ENCODE results near the gene SSH3. TPM values are rescaled to one million over a fixed set of nuclear protein-coding genes. Genes with fewer than 3 reads are reported as not detected.

The SSH3 gene
- total and polyA plus RNA-seq, 5 donors from 2014 or later: 2.3 to 24.4 (median 3.7) TPM

GRCh38 chr11:67269401-67270255, 33.7 kb upstream of the SSH3 start:
- H3K4me3 Mint-ChIP-seq: peak overlapping the region; percentile 97 to 99 (median 98)
- peak overlapping the region; percentile 95 to 99 (median 95) for H3K27ac Mint-ChIP-seq
- Histone ChIP-seq H3K36me3 (ENCODE audit: control insufficient read depth, insufficient read depth, low read length) (peaks cover 10% of the 10 kb centered on the region), H3K27ac (ENCODE audit: insufficient read depth, low read length, poor library complexity, severe bottlenecking) (peak overlapping the region; percentile 80), H3K9me3 (ENCODE audit: control insufficient read depth in 2 of 2, low read length in 2 of 2) (no peaks in the 10 kb centered on the region), H3K4me1 (ENCODE audit: control insufficient read depth, insufficient read depth, low read length, poor library complexity, severe bottlenecking) (peaks cover 80% of the 10 kb centered on the region), H3K4me3 (ENCODE audit: low read depth, low read length) (peak overlapping the region; percentile 91), H3K27me3 (ENCODE audit: control insufficient read depth, insufficient read depth, low read length) (no peaks in the 10 kb centered on the region)
- peaks cover 5% of the 10 kb centered on the region for H3K27me3 Mint-ChIP-seq
- ATAC-seq (ENCODE audit: low read depth in 2 of 2): no peak
- H3K4me1 Mint-ChIP-seq: peaks cover 7 to 86% (median 47%) of the 10 kb centered on the region in 4 donors
- H3K36me3 Mint-ChIP-seq: peaks cover 24% of the 10 kb centered on the region
- peaks cover 0 to 3% (median 0%) of the 10 kb centered on the region in 7 donors for H3K9me3 Mint-ChIP-seq
- DNase-seq: no peak

- peaks cover 5% of the 10 kb centered on the region for H3K27me3 Mint-ChIP-seq
- DNase-seq (peak in 2 of 3 donors; percentile 31 to 45), ATAC-seq (ENCODE audit: low read depth in 2 of 2) (no peak)
- no peaks in the 10 kb centered on the region for H3K9me3 ChIP-seq (ENCODE audit: control insufficient read depth in 2 of 2, low read length in 2 of 2)
- H3K4me1 Mint-ChIP-seq: peaks cover 7 to 86% (median 43%) of the 10 kb centered on the region in 4 donors
- peaks cover 89% of the 10 kb centered on the region for H3K4me1 ChIP-seq (ENCODE audit: control insufficient read depth, insufficient read depth, low read length, poor library complexity, severe bottlenecking)
- peak overlapping the region; percentile 97 to 99 (median 98) for H3K4me3 Mint-ChIP-seq
- H3K27me3 ChIP-seq (ENCODE audit: control insufficient read depth, insufficient read depth, low read length): no peaks in the 10 kb centered on the region
- H3K27ac Mint-ChIP-seq: peak overlapping the region; percentile 95 to 99 (median 95)
- peaks cover 0 to 2% (median 0%) of the 10 kb centered on the region in 7 donors for H3K9me3 Mint-ChIP-seq
- peak overlapping the region; percentile 80 for H3K27ac ChIP-seq (ENCODE audit: insufficient read depth, low read length, poor library complexity, severe bottlenecking)
- peaks cover 13% of the 10 kb centered on the region for H3K36me3 ChIP-seq (ENCODE audit: control insufficient read depth, insufficient read depth, low read length)
- H3K36me3 Mint-ChIP-seq: peaks cover 25% of the 10 kb centered on the region
- peak overlapping the region; percentile 91 for H3K4me3 ChIP-seq (ENCODE audit: low read depth, low read length)
These were observed 32.8 kb upstream of the SSH3 start for GRCh38 chr11:67270256-67271204.

DNA sequence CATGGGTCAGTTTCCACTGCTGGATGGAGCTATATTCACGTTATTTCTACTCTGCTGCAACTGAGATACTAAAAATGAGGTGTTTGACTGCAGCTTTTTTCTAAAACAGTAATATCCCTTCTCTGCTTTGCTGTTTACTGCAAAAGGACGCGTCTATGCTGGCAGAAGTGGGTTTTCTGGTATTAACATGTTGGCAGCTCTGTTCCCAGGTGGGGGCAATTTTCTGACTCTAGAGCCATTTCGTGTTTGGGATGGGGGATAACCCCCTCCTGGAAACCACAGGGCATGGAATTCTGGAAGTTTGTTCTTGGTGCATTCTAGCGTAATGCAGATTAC, 32.2 kb upstream of the SSH3 start:
- H3K27me3 ChIP-seq (ENCODE audit: control insufficient read depth, insufficient read depth, low read length): no peaks in the 10 kb centered on the region
- peak overlapping the region; percentile 80 for H3K27ac ChIP-seq (ENCODE audit: insufficient read depth, low read length, poor library complexity, severe bottlenecking)
- Mint-ChIP-seq H3K36me3 (peaks cover 28% of the 10 kb centered on the region), H3K27ac (peak overlapping the region; percentile 95 to 99 (median 95)), H3K9me3 (no peaks in the 10 kb centered on the region), H3K4me3 (peak overlapping the region; percentile 97 to 99 (median 98)), H3K27me3 (peaks cover 5% of the 10 kb centered on the region), H3K4me1 (peaks cover 7 to 86% (median 40%) of the 10 kb centered on the region in 4 donors)
- H3K9me3 ChIP-seq (ENCODE audit: control insufficient read depth in 2 of 2, low read length in 2 of 2): no peaks in the 10 kb centered on the region
- ATAC-seq (ENCODE audit: low read depth in 2 of 2): no peak
- DNase-seq: no peak
- H3K4me1 ChIP-seq (ENCODE audit: control insufficient read depth, insufficient read depth, low read length, poor library complexity, severe bottlenecking): peaks cover 90% of the 10 kb centered on the region
- H3K36me3 ChIP-seq (ENCODE audit: control insufficient read depth, insufficient read depth, low read length): peaks cover 14% of the 10 kb centered on the region
- H3K4me3 ChIP-seq (ENCODE audit: low read depth, low read length): peak overlapping the region; percentile 91

DNA sequence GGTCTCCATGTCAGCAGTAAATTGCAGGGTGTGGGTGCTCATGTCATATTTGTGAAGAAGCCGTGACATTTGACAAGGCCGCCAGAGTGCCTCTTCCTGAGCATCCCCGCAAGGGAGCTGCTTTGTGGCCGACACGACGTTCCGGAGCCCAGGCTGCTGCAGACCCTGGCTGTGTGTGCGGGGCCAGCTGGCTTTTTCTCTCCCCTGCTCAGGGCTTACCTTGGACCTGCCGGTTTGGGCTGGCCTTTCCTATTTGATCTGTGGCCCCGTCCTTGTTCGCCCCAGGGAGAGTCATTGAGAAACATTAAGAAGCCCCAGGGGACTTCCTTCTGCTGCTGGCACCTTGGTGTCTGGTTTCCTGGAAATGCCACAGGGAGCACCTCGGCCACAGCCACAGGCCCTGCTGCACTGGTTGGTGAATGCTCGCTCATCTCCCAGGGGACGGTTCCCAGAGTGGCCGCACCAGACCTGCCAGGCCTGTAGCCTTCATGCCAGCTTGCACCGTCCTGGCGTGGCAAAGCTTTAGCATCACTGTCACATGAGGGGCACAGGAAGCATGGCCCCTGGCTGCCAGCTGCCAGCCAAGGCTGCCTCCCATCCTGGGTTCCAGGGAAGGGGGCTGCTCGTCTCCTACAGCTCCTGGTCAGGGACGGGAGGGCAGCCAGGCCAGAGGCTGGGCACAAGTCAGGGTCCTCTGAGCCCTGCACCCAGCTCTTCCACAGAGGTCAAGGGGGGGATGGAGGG, 31.6 kb upstream of the SSH3 start:
- peaks cover 14% of the 10 kb centered on the region for H3K36me3 ChIP-seq (ENCODE audit: control insufficient read depth, insufficient read depth, low read length)
- H3K36me3 Mint-ChIP-seq: peaks cover 30% of the 10 kb centered on the region
- no peaks in the 10 kb centered on the region for H3K9me3 Mint-ChIP-seq

GRCh38 chr11:67272327-67273259, 30.7 kb upstream of the SSH3 start:
- peak overlapping the region; percentile 97 to 99 (median 98) for H3K4me3 Mint-ChIP-seq
- peak overlapping the region; percentile 95 to 99 (median 95) for H3K27ac Mint-ChIP-seq
- no peaks in the 10 kb centered on the region for H3K9me3 ChIP-seq (ENCODE audit: control insufficient read depth in 2 of 2, low read length in 2 of 2)

More for the DNA sequence above, 31.6 kb upstream of the SSH3 start:
- Histone ChIP-seq H3K4me1 (ENCODE audit: control insufficient read depth, insufficient read depth, low read length, poor library complexity, severe bottlenecking) (peaks cover 95% of the 10 kb centered on the region), H3K27ac (ENCODE audit: insufficient read depth, low read length, poor library complexity, severe bottlenecking) (peak overlapping the region; percentile 80), H3K9me3 (ENCODE audit: control insufficient read depth in 2 of 2, low read length in 2 of 2) (no peaks in the 10 kb centered on the region), H3K27me3 (ENCODE audit: control insufficient read depth, insufficient read depth, low read length) (no peaks in the 10 kb centered on the region), H3K4me3 (ENCODE audit: low read depth, low read length) (peak overlapping the region; percentile 91)
- Mint-ChIP-seq H3K4me1 (peaks cover 7 to 92% (median 44%) of the 10 kb centered on the region in 4 donors), H3K27me3 (peaks cover 5% of the 10 kb centered on the region), H3K4me3 (peak overlapping the region; percentile 97 to 99 (median 98)), H3K27ac (peak overlapping the region; percentile 95 to 99 (median 95))
- DNase-seq (peak in 2 of 3 donors; percentile 57 to 84), ATAC-seq (ENCODE audit: low read depth in 2 of 2) (peak; percentile 33 to 35)

DNA sequence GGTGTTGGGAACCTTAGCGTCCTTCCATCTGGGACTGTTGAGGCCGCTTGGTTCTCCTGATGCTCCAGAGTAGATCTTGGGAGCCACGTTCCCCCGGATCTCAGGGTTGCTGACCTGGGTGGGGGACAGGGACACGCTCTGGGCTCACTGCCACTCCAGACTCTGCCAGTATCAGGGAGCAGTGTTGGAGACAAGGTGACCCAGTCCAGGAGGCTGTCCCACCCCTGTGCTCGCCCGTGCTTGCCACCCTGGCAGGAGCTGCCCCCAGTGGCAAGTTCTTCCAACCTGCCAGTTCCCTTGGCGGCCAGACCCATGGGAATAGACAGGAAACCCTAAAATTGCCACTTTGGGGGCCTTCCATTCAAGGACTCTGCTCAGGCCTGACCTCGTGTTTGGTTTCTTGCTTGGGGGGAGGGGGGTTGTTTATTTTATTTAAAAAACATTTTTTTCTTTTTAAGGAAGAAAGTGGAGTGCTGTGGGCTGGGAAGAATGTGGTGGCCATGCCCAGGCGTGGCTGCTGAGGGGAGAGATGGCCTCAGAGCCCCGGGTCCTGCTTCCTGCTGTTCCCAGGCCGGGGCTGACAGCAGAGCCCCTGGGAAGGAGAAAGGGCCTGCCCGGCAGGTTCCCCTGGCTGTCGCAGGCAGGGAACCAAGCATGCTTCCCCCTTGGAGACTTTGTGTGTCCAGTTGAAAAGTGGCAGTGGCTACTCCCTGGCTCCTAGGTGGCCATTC, 29.9 kb upstream of the SSH3 start:
- no peaks in the 10 kb centered on the region for H3K9me3 Mint-ChIP-seq
- H3K27me3 ChIP-seq (ENCODE audit: control insufficient read depth, insufficient read depth, low read length): no peaks in the 10 kb centered on the region
- DNase-seq: no peak
- H3K36me3 Mint-ChIP-seq: peaks cover 18% of the 10 kb centered on the region
- peaks cover 100% of the 10 kb centered on the region for H3K4me1 ChIP-seq (ENCODE audit: control insufficient read depth, insufficient read depth, low read length, poor library complexity, severe bottlenecking)
- ATAC-seq (ENCODE audit: low read depth in 2 of 2): no peak
- peaks cover 0 to 96% (median 41%) of the 10 kb centered on the region in 4 donors for H3K4me1 Mint-ChIP-seq
- H3K27me3 Mint-ChIP-seq: no peaks in the 10 kb centered on the region
- peak overlapping the region; percentile 91 for H3K4me3 ChIP-seq (ENCODE audit: low read depth, low read length)
- peak overlapping the region in 2 of 3 donors; percentile 95 to 99 for H3K27ac Mint-ChIP-seq
- peaks cover 14% of the 10 kb centered on the region for H3K36me3 ChIP-seq (ENCODE audit: control insufficient read depth, insufficient read depth, low read length)
- H3K4me3 Mint-ChIP-seq: peak overlapping the region; percentile 97 to 99 (median 98)
- no peaks in the 10 kb centered on the region for H3K9me3 ChIP-seq (ENCODE audit: control insufficient read depth in 2 of 2, low read length in 2 of 2)
- H3K27ac ChIP-seq (ENCODE audit: insufficient read depth, low read length, poor library complexity, severe bottlenecking): peak overlapping the region; percentile 80

More at GRCh38 chr11:67272327-67273259, 30.7 kb upstream of the SSH3 start:
- Histone ChIP-seq H3K36me3 (ENCODE audit: control insufficient read depth, insufficient read depth, low read length) (peaks cover 14% of the 10 kb centered on the region), H3K27ac (ENCODE audit: insufficient read depth, low read length, poor library complexity, severe bottlenecking) (peak overlapping the region; percentile 80), H3K4me3 (ENCODE audit: low read depth, low read length) (peak overlapping the region; percentile 91), H3K4me1 (ENCODE audit: control insufficient read depth, insufficient read depth, low read length, poor library complexity, severe bottlenecking) (peaks cover 100% of the 10 kb centered on the region), H3K27me3 (ENCODE audit: control insufficient read depth, insufficient read depth, low read length) (no peaks in the 10 kb centered on the region)
- H3K4me1 Mint-ChIP-seq: peaks cover 7 to 96% (median 45%) of the 10 kb centered on the region in 4 donors
- H3K36me3 Mint-ChIP-seq: peaks cover 25% of the 10 kb centered on the region
- peak in 1 of 3 donors; percentile 65 for DNase-seq
- ATAC-seq (ENCODE audit: low read depth in 2 of 2): peak in 1 of 2 donors; percentile 10
- no peaks in the 10 kb centered on the region for H3K9me3 Mint-ChIP-seq
- peaks cover 5% of the 10 kb centered on the region for H3K27me3 Mint-ChIP-seq
